Left cardiac atrium (tissue), 4 donors: Measurements from ENCODE around the gene MRPS18B. TPM values are rescaled to one million over a fixed set of nuclear protein-coding genes. Genes with fewer than 3 reads are reported as not detected.
A peak's percentile ranks its signal among the peaks of the same experiment; 100 is the strongest.

Experiments used
- ATAC-seq, 2 donors: fragments of 200-7000 bp; cut with Tn5 transposase; one replicate each; pipeline ENCODE4 v1.9.1; 2020; ENCODE audit warnings: mild to moderate bottlenecking in 2 of 2, moderate library complexity in 2 of 2
- DNase-seq: peaks from one replicate; pipeline ENCODE4 v3.0.0-alpha.2; 2020
- intact Hi-C, 2 donors: fragments of 100-400 bp; cut with DNase I; formaldehyde crosslinking; loops; one replicate each; pipeline versions ENCODE4 v1.14.1 to v1.15.1; 2022 to 2023
- total RNA-seq, 2 donors: library from RNA; stranded (reverse); fragmentation: NEBNext Ultra II Directional; extraction: Animal tissue kit (Norgen Biotek cat#: 25700); gene quantifications; one replicate each; pipeline ENCODE4 v1.2.1, GENCODE V29; 2021
- donor health status: DM: no; HTN: yes; CAD: no.
- donor health status: DM: no; HTN: yes; CAD: no; lungs with severe emphysema.
- donor health status: DM: yes; HTN: yes; CAD: no.
- donor health status: Dilated cardiomyopathy.

The MRPS18B gene
- total RNA-seq, 2 donors from 2014 or later, result 71.1 to 74.7 TPM

DNA sequence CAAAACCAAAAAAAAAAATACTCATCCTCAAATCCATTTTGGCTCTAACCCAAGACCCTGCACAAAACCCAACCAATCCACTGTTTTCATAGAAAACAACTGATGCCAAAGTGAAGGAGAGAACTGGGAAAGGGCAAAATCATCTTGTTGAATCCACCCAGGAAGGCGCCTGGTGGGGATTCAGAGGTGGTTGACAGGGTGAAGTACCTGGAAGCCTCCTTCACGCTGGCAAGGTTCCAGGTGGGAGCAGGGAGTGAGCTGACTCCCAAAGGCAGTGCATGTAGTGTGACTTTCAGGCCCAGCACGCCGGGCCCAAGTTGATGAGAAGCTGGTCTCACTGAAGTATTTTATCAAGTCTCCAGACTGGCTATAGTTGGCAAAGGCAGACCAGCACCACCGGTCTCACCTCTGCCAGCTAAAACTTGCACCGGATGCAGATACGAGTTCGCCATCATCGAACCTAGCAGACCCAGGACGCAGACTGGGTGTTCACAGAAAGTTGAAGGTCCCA lies 17.1 kb upstream of the MRPS18B start:
- intact Hi-C loops, result no loop called here
- peak; percentile 44 for DNase-seq
- ATAC-seq, result no peak

DNA sequence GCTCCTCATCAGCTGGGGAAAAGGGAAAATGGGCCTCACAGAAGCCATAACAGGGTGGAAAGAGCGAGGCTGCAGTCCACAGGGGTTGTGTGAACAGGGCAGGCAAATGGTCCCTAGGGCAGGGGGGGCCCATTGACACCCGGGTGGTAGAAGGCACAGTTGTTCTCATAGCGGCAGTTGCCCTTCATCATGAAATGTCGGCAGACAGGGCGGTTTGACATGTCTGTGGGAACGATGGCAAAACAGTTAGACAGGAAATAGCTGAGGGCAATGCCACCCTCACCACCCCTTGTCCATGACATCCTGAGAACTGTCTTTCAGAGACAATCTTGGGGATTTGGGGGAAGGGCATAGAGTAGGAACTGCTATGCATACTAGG lies 16.2 kb upstream of the MRPS18B start:
- no peak for ATAC-seq
- no peak for DNase-seq
- intact Hi-C loops, result no loop called here

- intact Hi-C loops, result no loop called here
- ATAC-seq, result no peak
- DNase-seq, result no peak
Observed at GRCh38 chr6:30601815-30602641, 15.6 kb upstream of the MRPS18B start.

DNA sequence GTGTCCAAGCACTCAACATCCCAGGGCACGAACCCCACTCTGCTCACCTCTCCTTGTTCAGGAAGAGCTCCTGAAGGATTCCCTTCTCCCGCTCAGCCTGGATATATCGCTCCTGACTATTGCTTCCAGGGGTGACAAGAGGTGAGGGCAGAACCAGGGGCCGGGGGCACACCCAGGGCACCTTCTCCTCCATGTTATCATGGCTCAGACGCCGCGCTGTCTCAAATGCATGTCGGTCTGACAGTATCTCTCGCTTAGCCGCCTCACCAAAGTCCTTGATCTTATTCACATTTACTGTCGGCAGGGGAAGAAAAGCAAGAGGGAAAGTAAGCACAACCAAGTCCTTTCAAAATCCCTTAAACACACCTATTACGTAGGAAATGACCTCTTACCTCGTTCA lies 13.7 kb upstream of the MRPS18B start:
- ATAC-seq, result no peak
- intact Hi-C loops, result no loop called here
- DNase-seq, result no peak

GRCh38 chr6:30610065-30610464 lies 7.6 kb upstream of the MRPS18B start:
- no peak for ATAC-seq
- DNase-seq, result no peak
- intact Hi-C loops, result no loop called here

GRCh38 chr6:30611150-30611855 lies 6.3 kb upstream of the MRPS18B start:
- intact Hi-C loops, result no loop called here
- no peak for DNase-seq
- no peak for ATAC-seq

- ATAC-seq, result no peak
- DNase-seq, result no peak
- intact Hi-C loops, result no loop called here
Observed at GRCh38 chr6:30611856-30612194, 5.8 kb upstream of the MRPS18B start.

- DNase-seq (no peak), ATAC-seq (no peak)
- intact Hi-C loops, result no loop called here
Observed at GRCh38 chr6:30612213-30612612, 5.4 kb upstream of the MRPS18B start.

GRCh38 chr6:30612687-30613248 lies 4.9 kb upstream of the MRPS18B start:
- ATAC-seq (no peak), DNase-seq (no peak)
- intact Hi-C loops, result no loop called here

- DNase-seq (no peak), ATAC-seq (no peak)
- intact Hi-C loops, result no loop called here
Observed at GRCh38 chr6:30613251-30614043, 4.2 kb upstream of the MRPS18B start.

GRCh38 chr6:30614044-30614842 lies 3.4 kb upstream of the MRPS18B start:
- intact Hi-C loops, result no loop called here
- ATAC-seq (no peak), DNase-seq (no peak)

- peak; percentile 87 for DNase-seq
- intact Hi-C loops, result no loop called here
- ATAC-seq, result peak; percentile 71 to 75
Observed at GRCh38 chr6:30614843-30615218, 2.8 kb upstream of the MRPS18B start.

DNA sequence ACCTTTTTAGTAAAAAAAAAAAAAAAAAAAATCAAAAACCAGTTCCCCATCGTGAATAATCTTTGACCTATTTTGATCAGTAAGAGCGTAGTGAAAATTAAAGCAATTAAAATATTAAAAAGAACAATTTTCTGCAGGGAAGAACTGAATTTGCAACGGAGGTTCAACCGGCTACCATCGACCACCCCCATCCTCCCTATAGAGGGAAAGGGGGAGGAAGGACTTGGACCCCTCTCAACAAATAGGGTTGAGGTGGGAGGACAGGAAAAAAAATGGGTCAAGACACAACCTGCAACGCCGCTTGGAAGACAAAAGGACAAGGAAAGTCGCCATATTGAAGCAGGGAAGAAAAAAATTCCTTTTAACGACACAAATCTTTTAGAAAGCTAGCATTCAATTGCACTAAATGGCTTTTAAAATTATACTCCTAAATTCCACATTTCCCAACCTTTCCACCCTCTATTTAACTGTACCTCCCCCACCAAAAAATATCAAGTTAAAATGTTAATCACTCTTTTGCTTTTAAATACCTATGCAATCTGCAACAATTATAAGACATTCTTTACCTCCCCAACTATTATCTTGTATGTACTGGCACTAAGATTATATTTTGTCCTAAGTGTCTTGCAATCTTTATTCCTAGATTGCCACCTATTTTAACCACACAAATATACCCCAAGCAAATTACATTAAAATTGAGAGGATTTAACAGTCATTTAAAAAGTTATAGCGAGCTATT lies 2.3 kb upstream of the MRPS18B start:
- DNase-seq (no peak), ATAC-seq (peak in 1 of 2 donors; percentile 9)

DNA sequence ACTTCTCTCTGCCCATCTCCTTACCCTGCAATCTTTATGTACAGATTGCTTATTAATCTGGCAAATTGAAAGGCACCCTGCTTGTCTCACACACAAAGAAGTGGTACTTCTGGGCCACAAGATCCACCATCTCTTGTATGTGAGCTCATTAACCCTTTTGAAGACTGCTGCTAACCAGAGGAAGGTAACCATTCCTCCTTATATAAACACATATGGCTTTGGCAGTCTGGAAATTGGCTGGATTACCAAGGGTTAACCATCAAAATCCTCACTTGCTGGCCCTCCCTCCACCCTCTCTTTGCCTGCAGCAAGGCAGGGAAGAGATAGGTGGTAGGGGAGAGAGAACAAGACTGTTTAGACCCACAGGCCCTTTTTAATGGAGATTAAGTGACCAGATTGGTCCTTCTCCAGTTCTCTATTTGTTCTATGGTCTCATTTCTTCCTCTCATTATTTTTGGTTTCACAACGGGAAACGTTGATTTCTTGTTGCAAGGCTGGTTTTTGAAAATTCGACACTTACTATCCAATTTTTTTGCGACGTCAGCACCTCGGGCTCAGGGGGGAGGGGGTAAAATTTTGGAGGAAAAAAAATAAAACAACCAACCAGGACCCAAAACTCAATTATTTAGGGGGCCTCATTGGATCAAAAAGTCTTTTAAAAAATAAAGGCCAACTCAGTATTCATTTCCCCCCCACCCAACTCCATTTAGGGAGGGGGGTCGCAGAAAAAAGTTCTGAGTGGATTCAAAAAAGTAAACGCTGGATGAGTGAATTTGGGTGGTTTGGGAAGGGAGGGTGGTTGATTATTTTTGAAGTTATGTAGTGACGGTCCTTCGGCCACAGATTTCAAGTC lies 1.5 kb upstream of the MRPS18B start:
- intact Hi-C loops, result no loop called here
- DNase-seq, result no peak
- no peak for ATAC-seq

More for the DNA sequence above, 2.3 kb upstream of the MRPS18B start:
- intact Hi-C loops, result no loop called here

DNA sequence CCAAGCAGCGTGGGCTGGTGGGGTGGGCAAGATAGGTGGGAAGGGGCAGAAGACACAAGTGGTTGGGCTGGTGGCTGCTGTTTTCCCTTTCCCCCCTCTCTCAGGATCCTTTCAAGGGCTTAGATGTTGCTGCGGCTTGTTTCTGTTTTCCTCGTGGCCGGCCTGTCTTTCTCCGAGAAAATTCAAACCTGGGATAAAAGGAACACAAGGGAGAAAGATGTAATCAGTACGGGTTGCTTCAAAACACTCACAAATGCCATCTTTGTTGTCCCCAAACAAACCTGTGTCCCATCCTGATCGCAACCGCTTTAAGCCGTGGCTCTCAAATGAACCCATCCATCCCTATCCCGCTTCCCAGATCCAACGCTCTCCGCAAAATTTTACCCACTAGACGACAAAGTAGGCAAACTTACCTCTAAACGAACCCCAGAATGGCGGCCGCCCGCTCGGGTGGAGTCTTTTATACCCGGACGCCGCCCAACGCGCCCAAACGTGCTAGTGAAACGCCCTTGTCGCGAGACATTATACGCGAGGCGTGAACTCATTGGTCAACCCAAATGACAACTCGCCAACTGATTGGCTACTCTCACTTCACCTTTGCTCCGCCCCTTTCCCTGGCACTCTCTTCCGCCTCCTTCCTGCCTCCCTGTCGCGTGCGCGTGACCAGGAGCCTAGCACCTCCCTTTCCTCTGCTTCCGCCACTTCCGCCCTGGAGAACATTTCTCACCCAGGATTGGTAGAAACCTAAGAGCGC lies 652 bp upstream of the MRPS18B start, which contains the start of gene PPP1R10:
PPP1R10 (minus strand) TSS at position 433 of the 754 bp plus-strand sequence. CDS start 7,299 bp downstream, outside the sequence.
- peak; percentile 89 to 92 for ATAC-seq
- intact Hi-C loops, result no loop called here

GRCh38 chr6:30618270-30618797 lies 694 bp downstream of the MRPS18B start:
- intact Hi-C loops, result no loop called here
- ATAC-seq, result no peak
- DNase-seq, result no peak

More for the DNA sequence above, 652 bp upstream of the MRPS18B start, which contains the start of gene PPP1R10:
- peak; percentile 99 for DNase-seq
